Activated T-cell treated with anti-CD3 and anti-CD28 coated beads, Interleukin-2, amount 50 U/mL, for 72 hours (primary cell): ENCODE results near the gene TBCD. TPM values are rescaled to one million over a fixed set of nuclear protein-coding genes. Genes with fewer than 3 reads are reported as not detected.
"Not testable (repeated sequence)": the region's sequence is repeated elsewhere in the genome, so short reads cannot be mapped to it uniquely, and the experiment has no call there.

Experiments used
- ATAC-seq, 2 donors: fragments of 150-1000 bp; cut with Tn5 transposase; replicated peaks in 1 of 2; 2 replicates each; pipeline ENCODE4 v1.10.0; 2021; ENCODE audit warnings: moderate library complexity in 2 of 2, mild to moderate bottlenecking in 1 of 2
- DNase-seq, 2 donors: peaks; one replicate each; pipeline ENCODE4 v3.0.0; 2021 to 2022; ENCODE audit warnings: mixed read lengths in 1 of 2
- H3K27ac Mint-ChIP-seq: one replicate; pipeline ENCODE4 v1.8.0; 2022; ENCODE audit warnings: mild to moderate bottlenecking, moderate library complexity, mixed read lengths
- H3K27me3 Mint-ChIP-seq: one replicate; pipeline ENCODE4 v1.8.0; 2022; ENCODE audit warnings: low read depth, mixed read lengths
- H3K36me3 Mint-ChIP-seq, 2 donors: one replicate each; pipeline ENCODE4 v1.8.0; 2022; ENCODE audit warnings: mixed read lengths in 2 of 2, mild to moderate bottlenecking in 1 of 2; ENCODE audit not compliant: insufficient read depth in 2 of 2
- H3K4me1 Mint-ChIP-seq: one replicate; pipeline ENCODE4 v1.8.0; 2022; ENCODE audit warnings: low read depth, mixed read lengths
- H3K4me3 Mint-ChIP-seq, 2 donors: one replicate each; pipeline ENCODE4 v1.8.0; 2022; ENCODE audit warnings: mild to moderate bottlenecking in 2 of 2, mixed read lengths in 2 of 2, moderate library complexity in 2 of 2
- H3K9me3 Mint-ChIP-seq, 2 donors: one replicate each; pipeline ENCODE4 v1.8.0; 2022; ENCODE audit warnings: mixed read lengths in 2 of 2
- total RNA-seq, 2 donors: library from RNA; stranded (reverse); gene quantifications; one replicate each; pipeline ENCODE4 v1.2.3, GENCODE V29; 2022

TBCD gene
- total RNA-seq, 2 donors from 2014 or later, result 112 to 134 TPM

DNA sequence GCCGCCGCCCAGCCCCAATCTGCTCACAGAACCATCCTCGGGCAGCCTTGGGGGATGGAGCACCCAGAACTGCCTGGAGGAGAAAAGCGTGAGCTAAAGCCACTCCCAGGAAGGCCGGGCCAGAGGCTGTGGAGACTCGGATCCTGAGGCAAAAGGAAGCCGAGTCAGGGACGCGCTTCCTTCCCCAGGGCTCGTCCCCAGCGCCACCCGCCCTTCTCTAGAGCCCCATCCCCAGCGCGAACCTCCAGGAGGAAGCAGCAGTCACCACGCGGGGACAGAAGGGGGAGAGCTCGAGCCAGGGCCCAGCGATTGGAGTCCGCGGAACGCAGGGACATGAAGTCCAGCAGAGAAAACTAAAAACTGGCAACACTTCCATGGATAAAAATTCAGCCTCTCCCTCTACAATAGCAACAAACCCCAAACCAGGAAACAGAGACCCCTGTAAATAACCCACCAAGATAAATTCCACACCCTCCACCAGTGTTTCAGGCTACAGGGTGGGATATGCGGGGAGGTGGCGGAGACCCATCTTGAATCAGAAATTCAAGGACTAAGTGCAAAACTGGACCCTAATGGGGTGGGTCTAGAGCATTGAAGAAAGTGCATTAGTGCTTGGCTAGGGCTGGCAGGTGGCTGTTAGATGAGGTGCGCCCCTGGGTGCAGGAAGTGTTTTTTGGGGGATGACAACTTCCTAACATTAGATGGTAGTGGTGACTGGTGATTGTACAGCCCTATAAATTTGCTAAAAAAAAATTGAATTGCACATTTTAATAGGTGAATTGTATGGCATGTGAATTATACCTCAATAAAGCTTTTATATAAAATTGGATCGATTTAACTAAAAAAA lies 211.5 kb downstream of the TBCD start:
- Mint-ChIP-seq H3K36me3 (peaks cover 3 to 5% of the 10 kb centered on the region in 2 donors), H3K27me3 (no peaks in the 10 kb centered on the region), H3K9me3 (no peaks in the 10 kb centered on the region), H3K4me3 (no peak overlapping the region), H3K27ac (no peak overlapping the region), H3K4me1 (peaks cover 8% of the 10 kb centered on the region)
- ATAC-seq (peak; percentile 74 to 82), DNase-seq (peak; percentile 48 to 60)

DNA sequence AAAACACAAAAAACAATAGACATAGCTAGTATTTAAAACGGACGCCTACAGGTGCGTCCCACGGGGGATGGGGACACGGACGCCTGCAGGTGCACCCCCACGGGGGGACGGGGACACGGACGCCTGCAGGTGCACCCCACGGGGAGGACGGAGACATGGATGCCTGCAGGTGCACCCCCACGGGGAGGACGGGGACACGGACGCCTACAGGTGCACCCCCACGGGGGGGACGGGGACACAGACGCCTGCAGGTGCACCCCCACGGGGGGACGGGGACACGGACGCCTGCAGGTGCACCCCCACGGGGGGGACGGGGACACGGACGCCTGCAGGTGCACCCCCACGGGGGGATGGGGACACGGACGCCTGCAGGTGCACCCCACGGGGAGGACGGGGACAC lies 212.6 kb downstream of the TBCD start:
- H3K9me3 Mint-ChIP-seq, ATAC-seq, DNase-seq, H3K36me3 Mint-ChIP-seq, H3K27ac Mint-ChIP-seq, H3K4me3 Mint-ChIP-seq, H3K4me1 Mint-ChIP-seq, H3K27me3 Mint-ChIP-seq: not testable (repeated sequence)

DNA sequence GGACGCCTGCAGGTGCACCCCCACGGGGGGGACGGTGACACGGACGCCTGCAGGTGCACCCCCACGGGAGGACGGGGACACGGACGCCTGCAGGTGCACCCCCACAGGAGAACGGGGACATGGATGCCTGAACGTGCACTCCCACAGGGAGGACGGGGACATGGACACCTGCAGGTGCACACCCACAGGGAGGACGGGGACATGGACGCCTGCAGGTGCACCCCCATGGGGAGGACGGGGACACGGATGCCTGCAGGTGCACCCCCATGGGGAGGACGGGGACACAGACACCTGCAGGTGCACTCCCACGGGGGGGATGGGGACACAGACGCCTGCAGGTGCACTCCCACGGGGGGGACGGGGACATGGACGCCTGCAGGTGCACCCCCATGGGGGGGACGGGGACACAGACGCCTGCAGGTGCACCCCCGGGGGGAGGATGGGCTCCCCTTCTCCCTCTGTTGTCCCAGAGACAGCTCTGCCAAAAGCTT lies 213.0 kb downstream of the TBCD start:
- DNase-seq, result no peak
- no peaks in the 10 kb centered on the region for H3K36me3 Mint-ChIP-seq
- no peaks in the 10 kb centered on the region for H3K9me3 Mint-ChIP-seq
- H3K4me1 Mint-ChIP-seq, result peaks cover 8% of the 10 kb centered on the region
- no peaks in the 10 kb centered on the region for H3K27me3 Mint-ChIP-seq
- H3K4me3 Mint-ChIP-seq, result no peak overlapping the region
- no peak overlapping the region for H3K27ac Mint-ChIP-seq
- no peak for ATAC-seq

DNA sequence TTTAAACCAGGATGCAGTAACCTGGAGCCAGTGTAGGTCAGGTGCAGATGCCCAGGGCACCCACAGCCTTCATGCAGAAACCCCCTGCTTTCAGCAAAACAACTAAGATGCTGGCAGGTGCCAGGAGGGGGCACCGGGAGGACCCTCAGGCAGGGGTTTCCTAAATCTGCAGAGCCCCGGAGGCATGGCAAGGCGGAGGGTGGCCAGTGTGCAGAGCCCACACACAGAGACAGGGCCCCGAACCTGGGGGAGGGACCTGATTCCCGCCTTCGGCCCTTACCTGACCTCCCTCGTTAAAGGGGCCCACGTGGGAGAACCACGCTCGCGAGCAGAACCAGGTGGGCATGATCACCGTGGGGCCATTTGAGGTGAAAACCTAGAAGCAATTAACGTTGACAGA lies 213.5 kb downstream of the TBCD start:
- Mint-ChIP-seq H3K27me3 (no peaks in the 10 kb centered on the region), H3K27ac (no peak overlapping the region)

DNA sequence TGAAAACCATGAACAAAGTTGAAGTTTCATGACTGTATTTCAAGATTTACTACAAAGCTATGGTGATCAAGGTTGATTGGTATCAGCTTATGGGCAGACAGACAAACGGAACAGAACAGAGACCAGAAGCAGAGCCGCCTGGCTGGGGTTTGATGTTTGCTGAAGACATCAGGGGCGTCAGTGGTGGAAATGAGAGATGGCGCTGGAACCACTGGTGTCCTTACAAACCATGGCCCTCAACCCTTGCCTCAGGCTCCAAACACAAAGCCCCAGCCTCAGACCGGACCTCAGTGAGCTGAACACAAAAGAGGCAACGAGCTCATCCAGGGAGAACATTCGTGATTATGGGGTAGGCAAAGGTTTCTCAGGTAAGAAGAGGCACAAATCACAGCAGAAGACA lies 214.6 kb downstream of the TBCD start:
- Mint-ChIP-seq H3K27ac (no peak overlapping the region), H3K36me3 (no peaks in the 10 kb centered on the region), H3K9me3 (no peaks in the 10 kb centered on the region), H3K4me3 (no peak overlapping the region), H3K4me1 (peaks cover 12% of the 10 kb centered on the region), H3K27me3 (no peaks in the 10 kb centered on the region)
- ATAC-seq (no peak), DNase-seq (no peak)

More for the DNA sequence above, 213.5 kb downstream of the TBCD start:
- Mint-ChIP-seq H3K4me1 (peaks cover 8% of the 10 kb centered on the region), H3K4me3 (no peak overlapping the region), H3K9me3 (no peaks in the 10 kb centered on the region), H3K36me3 (no peaks in the 10 kb centered on the region)
- no peak for DNase-seq
- ATAC-seq, result no peak

DNA sequence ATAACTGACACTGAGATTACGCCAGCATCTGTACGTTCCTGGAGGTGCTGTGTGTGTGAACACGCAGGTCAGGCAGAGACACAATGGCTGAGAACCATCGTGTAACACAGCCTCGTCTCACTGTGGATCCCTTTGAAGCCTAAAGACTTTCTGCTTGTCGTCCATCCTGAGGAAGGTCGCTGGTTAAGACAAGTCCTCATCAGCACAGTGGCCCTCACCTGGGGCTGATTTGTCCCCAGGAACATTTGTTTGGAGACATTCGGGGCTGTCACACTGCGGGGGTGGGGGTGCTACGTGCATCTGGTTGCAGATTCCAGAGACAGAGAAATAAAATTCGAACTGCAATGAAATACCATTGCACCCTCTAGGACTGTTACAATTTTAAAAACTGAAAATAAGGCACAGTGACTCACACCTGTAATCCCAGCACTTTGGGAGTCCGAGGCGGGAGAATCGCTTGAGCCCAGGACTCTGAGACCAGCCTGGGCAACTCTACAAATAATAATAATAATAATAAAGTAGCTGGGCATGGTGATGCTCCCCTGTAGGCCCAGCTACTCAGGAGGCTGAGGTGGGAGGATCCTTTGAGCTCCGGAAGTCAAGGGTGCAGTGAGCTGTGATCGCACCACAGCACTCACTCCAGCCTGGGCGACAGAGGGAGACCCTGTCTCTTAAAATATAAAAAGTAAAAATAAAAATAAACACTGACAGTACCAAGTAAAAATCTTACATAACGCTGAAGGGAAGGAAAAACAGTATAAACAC lies 215.6 kb downstream of the TBCD start:
- Mint-ChIP-seq H3K27me3 (no peaks in the 10 kb centered on the region), H3K36me3 (no peaks in the 10 kb centered on the region), H3K27ac (no peak overlapping the region), H3K4me1 (peaks cover 12% of the 10 kb centered on the region), H3K4me3 (no peak overlapping the region), H3K9me3 (no peaks in the 10 kb centered on the region)
- DNase-seq, result no peak
- ATAC-seq, result no peak

DNA sequence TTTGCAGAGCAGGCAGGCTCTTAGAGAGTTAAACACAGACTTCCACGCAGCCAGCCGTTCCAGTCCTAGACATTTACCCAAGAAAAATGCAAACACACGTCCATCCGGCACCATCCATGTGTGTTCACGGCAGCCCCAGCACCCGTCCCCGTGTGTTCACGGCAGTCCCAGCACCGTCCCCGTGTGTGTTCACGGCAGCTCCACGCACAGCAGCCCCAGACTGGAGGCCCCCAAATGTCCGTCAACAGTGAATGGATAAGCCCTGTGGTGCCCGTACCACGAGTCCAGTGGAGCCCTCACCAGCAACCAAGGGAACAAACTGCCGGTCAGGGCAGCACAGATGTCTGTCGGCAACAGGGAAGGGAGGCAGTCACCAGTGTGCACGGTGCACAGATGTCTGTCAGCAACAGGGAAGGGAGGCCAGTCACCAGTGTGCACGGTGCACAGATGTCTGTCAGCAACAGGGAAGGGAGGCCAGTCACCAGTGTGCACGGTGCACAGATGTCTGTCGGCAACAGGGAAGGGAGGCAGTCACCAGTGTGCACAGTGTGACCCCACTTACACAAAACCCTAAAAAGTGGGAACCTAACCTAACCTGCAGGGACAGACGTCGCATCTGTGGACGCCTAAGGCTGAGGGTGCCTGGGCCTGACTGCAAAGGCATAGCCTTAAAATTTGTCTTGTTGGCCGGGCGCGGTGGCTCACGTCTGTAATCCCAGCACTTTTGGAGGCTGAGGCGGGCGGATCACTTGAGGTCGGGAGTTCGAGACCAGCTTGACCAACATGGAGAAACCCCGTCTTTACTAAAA lies 216.4 kb downstream of the TBCD start:
- H3K27ac Mint-ChIP-seq, H3K27me3 Mint-ChIP-seq, DNase-seq, H3K9me3 Mint-ChIP-seq, H3K4me1 Mint-ChIP-seq, ATAC-seq, H3K4me3 Mint-ChIP-seq, H3K36me3 Mint-ChIP-seq: not testable (repeated sequence)

DNA sequence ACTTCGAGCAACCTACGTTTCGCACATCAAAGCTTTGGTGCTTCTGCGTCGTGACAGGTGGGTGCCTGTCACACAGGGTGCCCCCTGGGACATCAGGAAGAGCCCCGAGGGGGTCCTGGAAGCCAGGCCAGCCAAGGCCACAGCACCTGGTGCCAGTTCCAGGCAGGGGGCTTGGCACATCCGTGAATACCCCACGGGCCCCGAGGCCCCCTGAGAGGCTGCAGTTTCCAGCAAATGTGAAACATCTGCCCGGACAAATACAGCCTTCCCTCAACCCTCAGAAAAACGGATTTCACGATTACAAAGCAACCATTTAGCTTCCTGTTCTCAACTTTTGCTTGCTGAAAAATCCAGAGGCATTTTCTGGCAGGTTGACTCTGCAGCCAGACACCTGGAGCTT lies 218.2 kb downstream of the TBCD start:
- H3K36me3 Mint-ChIP-seq, result no peaks in the 10 kb centered on the region
- no peak overlapping the region for H3K27ac Mint-ChIP-seq
- H3K27me3 Mint-ChIP-seq, result no peaks in the 10 kb centered on the region
- no peaks in the 10 kb centered on the region for H3K9me3 Mint-ChIP-seq
- ATAC-seq (no peak), DNase-seq (no peak)
- no peak overlapping the region for H3K4me3 Mint-ChIP-seq
- peaks cover 4% of the 10 kb centered on the region for H3K4me1 Mint-ChIP-seq

DNA sequence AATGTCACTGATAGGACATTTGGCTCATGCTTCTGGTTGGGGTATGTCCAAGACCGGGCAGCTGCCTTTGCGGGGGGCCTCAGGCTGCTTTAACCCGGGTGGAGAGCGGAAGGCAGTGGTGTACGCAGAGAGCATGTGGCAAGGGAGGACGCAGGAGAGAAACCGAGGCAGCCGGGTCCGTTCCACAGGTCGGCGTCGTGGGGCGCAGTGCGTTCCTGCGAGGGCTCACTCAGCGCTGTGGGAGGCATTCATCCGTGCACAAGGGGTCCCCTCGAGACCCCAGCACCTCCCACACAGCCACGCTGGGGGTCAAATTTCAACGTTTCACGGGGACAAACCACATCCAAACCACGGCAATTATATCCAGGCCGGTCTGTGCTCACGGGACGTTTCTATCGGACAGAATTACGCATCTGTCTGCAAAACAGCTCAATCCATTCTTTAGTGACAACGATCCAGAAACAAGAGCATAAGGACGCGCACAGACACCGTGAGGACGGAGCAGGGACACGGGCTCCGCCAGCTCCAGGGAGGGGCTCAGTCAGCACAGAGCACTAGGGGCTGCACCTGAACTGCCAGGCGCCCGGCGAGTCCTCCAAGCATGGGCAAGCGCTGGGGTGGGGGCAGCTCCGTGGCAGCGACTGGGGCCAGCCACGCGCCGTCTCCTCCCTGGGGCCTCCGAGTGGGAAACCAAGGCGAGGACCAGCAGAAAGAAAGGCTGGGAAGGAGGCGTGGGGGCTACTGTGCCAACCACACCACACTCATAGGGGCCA lies 219.1 kb downstream of the TBCD start:
- Mint-ChIP-seq H3K4me3 (no peak overlapping the region), H3K4me1 (peaks cover 4% of the 10 kb centered on the region), H3K27me3 (no peaks in the 10 kb centered on the region), H3K27ac (no peak overlapping the region), H3K36me3 (no peaks in the 10 kb centered on the region), H3K9me3 (no peaks in the 10 kb centered on the region)
- DNase-seq (no peak), ATAC-seq (no peak)

DNA sequence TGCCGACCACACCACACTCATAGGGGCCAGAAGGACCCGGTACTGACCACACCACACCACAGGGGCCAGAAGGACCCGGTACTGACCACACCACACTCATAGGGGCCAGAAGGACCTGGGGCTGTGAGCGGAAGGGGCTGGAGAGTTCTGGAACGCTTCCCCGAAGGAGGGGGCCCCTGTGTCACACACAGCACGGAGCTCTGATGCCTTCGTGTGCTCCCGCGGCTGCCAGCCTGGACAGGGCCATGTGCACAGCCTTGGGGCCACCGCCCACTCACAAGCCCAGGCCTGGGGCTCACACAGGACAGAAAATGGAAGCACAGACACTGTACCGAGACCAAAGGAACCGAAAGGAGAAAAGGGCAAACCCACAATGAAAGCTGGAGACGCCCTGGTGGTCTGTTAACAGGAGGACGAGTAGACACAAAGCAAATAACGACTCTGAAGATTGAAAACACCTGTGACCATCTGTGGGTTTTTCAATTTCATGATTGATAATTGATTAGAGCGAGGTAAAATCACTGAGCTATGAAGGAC lies 221.0 kb downstream of the TBCD start:
- Mint-ChIP-seq H3K4me1 (peaks cover 6% of the 10 kb centered on the region), H3K27me3 (no peaks in the 10 kb centered on the region), H3K4me3 (no peak overlapping the region), H3K27ac (no peak overlapping the region), H3K9me3 (no peaks in the 10 kb centered on the region), H3K36me3 (no peaks in the 10 kb centered on the region)
- ATAC-seq (no peak), DNase-seq (no peak)

DNA sequence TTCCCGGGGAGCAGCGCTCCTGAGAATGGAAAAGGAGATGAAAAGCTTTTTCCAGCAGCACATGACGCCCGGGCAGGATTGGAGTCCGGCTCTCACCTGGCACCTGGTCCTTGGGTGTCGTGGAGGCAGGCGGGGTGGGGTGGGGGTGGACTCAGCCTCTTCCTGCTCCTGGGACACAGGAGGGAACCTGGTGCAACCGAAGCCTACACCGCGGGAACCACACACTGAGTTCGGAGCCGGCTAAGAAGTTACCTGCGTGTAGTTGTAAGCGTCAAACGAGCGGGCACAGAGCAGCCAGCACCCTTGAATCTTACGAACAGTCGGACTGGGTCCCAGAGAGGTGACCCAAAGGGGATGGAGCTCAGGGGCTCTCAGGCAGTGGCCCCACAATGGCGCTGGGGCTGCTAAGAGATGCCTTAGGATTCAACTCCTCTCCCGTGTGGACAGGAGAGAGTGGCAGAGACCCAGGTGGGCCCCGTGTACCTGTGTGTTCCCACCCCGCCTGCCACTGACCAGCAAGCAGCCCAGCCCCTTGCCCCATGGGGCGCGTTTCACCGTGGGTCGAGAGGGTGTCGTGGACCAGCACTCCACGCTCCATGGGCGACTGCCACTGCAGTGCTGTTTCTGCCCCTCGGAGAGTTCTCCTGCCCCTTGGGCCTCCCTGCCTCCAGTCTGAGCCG lies 221.7 kb downstream of the TBCD start:
- Mint-ChIP-seq H3K9me3 (no peaks in the 10 kb centered on the region), H3K27ac (no peak overlapping the region), H3K27me3 (no peaks in the 10 kb centered on the region), H3K36me3 (no peaks in the 10 kb centered on the region), H3K4me3 (no peak overlapping the region), H3K4me1 (peaks cover 13% of the 10 kb centered on the region)
- no peak for DNase-seq
- ATAC-seq, result peak in 1 of 2 donors; percentile 22
